Measurements from ENCODE around the gene CAMK2B. TPM values are rescaled to one million over a fixed set of nuclear protein-coding genes. Genes with fewer than 3 reads are reported as not detected.

CAMK2B gene
- total RNA-seq, 2 experiments from 2014 or later, result 0.97 to 1.9 TPM

GRCh38 chr7:44259547-44260457 is 65.6 kb downstream of the CAMK2B start:
- peak overlapping the region; percentile 82 for H3K27ac Mint-ChIP-seq
- TF ChIP-seq CTCF (IDR thresholded peaks at IDR 0.05), result no peak
- intact Hi-C loops (cut with micrococcal nuclease), result no loop called here
- DNase-seq (peak; percentile 13), ATAC-seq (no peak)
- H3K36me3 Mint-ChIP-seq (ENCODE audit: low read depth), result no peaks in the 10 kb centered on the region
- ChIA-PET POLR2A (interaction anchor here (0.6 to 1.5 kb wide), 5 partner anchors 10 to 231 kb away, joined by 3 read pairs; partner anchors contain the start of gene NUDCD3), CTCF (interaction anchor here (1.3 to 2.6 kb wide), 3 partner anchors 17 to 48 kb away, joined by 3 to 15 read pairs (median 3); no protein-coding TSS in a partner anchor)
- peaks cover 56% of the 10 kb centered on the region for H3K4me1 Mint-ChIP-seq (ENCODE audit: low read depth)
- H3K9me3 Mint-ChIP-seq, result peaks cover 2% of the 10 kb centered on the region
- no peaks in the 10 kb centered on the region for H3K27me3 Mint-ChIP-seq
- no peak overlapping the region for H3K4me3 Mint-ChIP-seq

- no peak for DNase-seq
- TF ChIP-seq CTCF (IDR thresholded peaks at IDR 0.05), result no peak
Measured at GRCh38 chr7:44258865-44259546, 66.4 kb downstream of the CAMK2B start.

GRCh38 chr7:44258423-44258760 is 67.0 kb downstream of the CAMK2B start:
- ChIA-PET POLR2A (interaction anchor here (0.8 to 1.6 kb wide), 5 partner anchors 10 to 232 kb away, joined by 3 to 6 read pairs (median 4); partner anchors contain the start of genes DBNL and NUDCD3), CTCF (interaction anchor here (0.7 to 2.6 kb wide), 8 partner anchors 16 to 307 kb away, joined by 3 to 15 read pairs (median 4); partner anchors contain the start of gene DBNL)
- Mint-ChIP-seq H3K27ac (peak overlapping the region; percentile 85), H3K4me3 (peak overlapping the region; percentile 20), H3K4me1 (ENCODE audit: low read depth) (peaks cover 52% of the 10 kb centered on the region), H3K36me3 (ENCODE audit: low read depth) (no peaks in the 10 kb centered on the region), H3K27me3 (no peaks in the 10 kb centered on the region), H3K9me3 (peaks cover 4% of the 10 kb centered on the region)
- ATAC-seq (peak; percentile 8), DNase-seq (no peak)
- intact Hi-C loops (cut with micrococcal nuclease), result no loop called here
- no peak for TF ChIP-seq CTCF (IDR thresholded peaks at IDR 0.05)

More at GRCh38 chr7:44258865-44259546, 66.4 kb downstream of the CAMK2B start:
- peak overlapping the region; percentile 85 for H3K27ac Mint-ChIP-seq
- ChIA-PET POLR2A (interaction anchor here (0.6 to 1.5 kb wide), 5 partner anchors 12 to 232 kb away, joined by 3 to 4 read pairs (median 3); partner anchors contain the start of gene NUDCD3), CTCF (interaction anchor here (1.1 to 2.6 kb wide), 5 partner anchors 16 to 306 kb away, joined by 3 to 15 read pairs (median 3); no protein-coding TSS in a partner anchor)
- H3K9me3 Mint-ChIP-seq, result peaks cover 4% of the 10 kb centered on the region
- intact Hi-C loops (cut with micrococcal nuclease), result no loop called here
- no peaks in the 10 kb centered on the region for H3K27me3 Mint-ChIP-seq
- H3K4me3 Mint-ChIP-seq, result no peak overlapping the region
- H3K4me1 Mint-ChIP-seq (ENCODE audit: low read depth), result peaks cover 56% of the 10 kb centered on the region
- H3K36me3 Mint-ChIP-seq (ENCODE audit: low read depth), result no peaks in the 10 kb centered on the region
- ATAC-seq, result no peak

GRCh38 chr7:44257618-44258422 is 67.6 kb downstream of the CAMK2B start:
- Mint-ChIP-seq H3K9me3 (peaks cover 4% of the 10 kb centered on the region), H3K4me3 (peak overlapping the region; percentile 20), H3K36me3 (ENCODE audit: low read depth) (no peaks in the 10 kb centered on the region), H3K27me3 (no peaks in the 10 kb centered on the region), H3K4me1 (ENCODE audit: low read depth) (peaks cover 52% of the 10 kb centered on the region), H3K27ac (peak overlapping the region; percentile 85)
- no peak for TF ChIP-seq CTCF (IDR thresholded peaks at IDR 0.05)
- ChIA-PET CTCF (interaction anchor here (0.7 to 2.6 kb wide), 9 partner anchors 13 to 308 kb away, joined by 3 to 15 read pairs (median 4); partner anchors contain the start of gene DBNL), POLR2A (interaction anchor here (0.6 to 1.6 kb wide), 8 partner anchors 10 to 540 kb away, joined by 3 to 6 read pairs (median 4); partner anchors contain the start of genes DBNL and NUDCD3)
- ATAC-seq (peak; percentile 91), DNase-seq (peak; percentile 93)
- intact Hi-C loops (cut with micrococcal nuclease), result no loop called here

All from activated CD8-positive, alpha-beta T cell treated with anti-CD3 and anti-CD28 coated beads for 36 hours (primary cell).